GF-D8 (cell line): Measurements from ENCODE around the gene ECD.
A peak's percentile ranks its signal among the peaks of the same experiment; 100 is the strongest.

Experiments used
- DNase-seq: peaks from one replicate; lab custom pipeline; 2025; lab: John Stamatoyannopoulos, UW

The ECD gene

GRCh38 chr10:73096449-73097304 is 71.1 kb downstream of the ECD start, which contains the start of gene P4HA1:
Gene P4HA1, minus strand, starts transcription at chr10:73096866. Its CDS starts 21,983 bp downstream, at chr10:73074883.
- DNase-seq = peak; percentile 95

GRCh38 chr10:73096041-73096448 is 71.8 kb downstream of the ECD start:
- DNase-seq = peak; percentile 46

- DNase-seq = peak; percentile 34
These were observed 72.3 kb downstream of the ECD start for GRCh38 chr10:73095481-73096021.

- DNase-seq = no peak
These were observed 72.8 kb downstream of the ECD start for GRCh38 chr10:73094986-73095480.

GRCh38 chr10:73093922-73094850 is 73.6 kb downstream of the ECD start:
- DNase-seq = no peak

GRCh38 chr10:73092830-73093229 is 75.0 kb downstream of the ECD start:
- no peak for DNase-seq

- no peak for DNase-seq
These were observed 79.5 kb downstream of the ECD start for GRCh38 chr10:73088304-73088703.

GRCh38 chr10:73086816-73087215 is 81.0 kb downstream of the ECD start:
- no peak for DNase-seq

GRCh38 chr10:73084209-73084608 is 83.6 kb downstream of the ECD start:
- DNase-seq = no peak
